MCF 10A (cell line): ENCODE data around the gene PLXDC1. TPM values are rescaled to one million over a fixed set of nuclear protein-coding genes. Genes with fewer than 3 reads are reported as not detected.
"Not testable (repeated sequence)": the region's sequence is repeated elsewhere in the genome, so short reads cannot be mapped to it uniquely, and the experiment has no call there.

Experiments
- BruUV-seq: library from RNA; stranded (reverse); fragments of 400-500 nt; replicated peaks from 2 replicates; lab custom pipeline; 2021; lab: Mats Ljungman, UMichigan
- CTCF ChIA-PET: fragments of 300-600 bp; sonication (Branson Sonifier 250); formaldehyde crosslinking; extraction: SDS; loops from one replicate; lab custom pipeline; 2021; ENCODE audit warnings: antibody characterized with exemption, inconsistent platforms; lab: Yijun Ruan, JAX
- POLR2A ChIA-PET: fragments of 300-600, 350-650 bp; sonication (Branson Sonifier 250); formaldehyde crosslinking; extraction: SDS; loops from one replicate; lab custom pipeline; 2020; ENCODE audit warnings: antibody characterized with exemption, inconsistent platforms; lab: Yijun Ruan, JAX
- DNase-seq: peaks from one replicate; pipeline ENCODE4 v3.0.0-alpha.2; 2018; ENCODE audit not compliant: unreplicated experiment
- H3K27ac Mint-ChIP-seq: one replicate; pipeline ENCODE4 v1.8.0; 2022; ENCODE audit warnings: mild to moderate bottlenecking, low read depth, mixed read lengths; ENCODE audit not compliant: unreplicated experiment
- H3K27me3 Mint-ChIP-seq: one replicate; pipeline ENCODE4 v1.8.0; 2022; ENCODE audit warnings: mixed read lengths; ENCODE audit not compliant: insufficient read depth, unreplicated experiment
- H3K36me3 Mint-ChIP-seq: one replicate; pipeline ENCODE4 v1.8.0; 2022; ENCODE audit warnings: mild to moderate bottlenecking, moderate library complexity, mixed read lengths; ENCODE audit not compliant: insufficient read depth, unreplicated experiment
- H3K4me1 Mint-ChIP-seq: one replicate; pipeline ENCODE4 v1.8.0; 2022; ENCODE audit warnings: mixed read lengths; ENCODE audit not compliant: insufficient read depth, unreplicated experiment
- H3K4me3 Mint-ChIP-seq: one replicate; pipeline ENCODE4 v1.8.0; 2022; ENCODE audit warnings: mild to moderate bottlenecking, moderate library complexity, mixed read lengths; ENCODE audit not compliant: unreplicated experiment
- H3K9me3 Mint-ChIP-seq: one replicate; pipeline ENCODE4 v1.8.0; 2022; ENCODE audit warnings: mixed read lengths; ENCODE audit not compliant: unreplicated experiment
- intact Hi-C: fragments of 100-400 bp; cut with micrococcal nuclease; formaldehyde crosslinking; loops from 2 replicates; pipeline ENCODE4 v1.14.1; 2022
- total RNA-seq: library from RNA; stranded (reverse); gene quantifications from 2 replicates; pipeline ENCODE4 v1.2.3, GENCODE V29; 2022
- TF ChIP-seq, protein P1 (sequence below): fragments of 200-600 bp; IDR thresholded peaks from one replicate; pipeline ENCODE4 v1.8.0; 2022; ENCODE audit warnings: antibody characterized with exemption, mild to moderate bottlenecking; ENCODE audit not compliant: unreplicated experiment

Gene PLXDC1
- total RNA-seq, 1 experiment from 2014 or later = 0.61 TPM

DNA sequence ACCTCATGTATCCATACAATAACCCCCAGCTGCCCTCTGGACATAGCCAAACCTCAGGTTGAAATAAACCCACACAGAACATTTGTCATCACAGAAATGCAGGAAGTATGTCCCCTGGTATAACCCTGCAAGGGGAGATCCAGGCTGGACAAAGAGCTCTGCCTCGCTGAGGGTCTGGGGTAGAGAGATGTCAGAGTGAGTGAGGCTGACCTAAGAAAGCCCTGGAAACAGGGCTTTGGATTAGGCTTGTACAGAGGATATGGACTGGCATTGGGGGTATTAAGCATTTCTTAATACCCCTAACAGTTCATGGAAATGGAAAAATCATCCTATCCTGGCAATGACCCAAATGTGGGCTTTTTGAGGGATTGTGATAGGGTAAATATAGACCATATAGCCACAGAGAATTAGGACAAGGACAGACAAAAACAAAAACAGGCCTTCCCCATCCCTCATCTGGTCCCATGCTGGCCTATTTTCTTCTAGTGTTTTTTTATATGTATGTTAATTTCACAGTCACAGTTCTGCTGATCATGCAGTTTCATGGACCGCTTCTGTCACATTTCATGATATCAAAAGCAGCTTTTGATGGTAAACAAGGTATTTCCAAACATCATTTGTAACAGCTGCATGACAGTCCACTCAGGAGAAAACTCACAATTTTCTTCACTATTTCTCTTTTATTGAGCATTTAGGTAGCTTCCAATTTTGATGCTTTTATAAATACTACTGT lies 26.1 kb downstream of the PLXDC1 start:
- intact Hi-C loops = no loop called here
- CTCF ChIA-PET = no interaction called here

DNA sequence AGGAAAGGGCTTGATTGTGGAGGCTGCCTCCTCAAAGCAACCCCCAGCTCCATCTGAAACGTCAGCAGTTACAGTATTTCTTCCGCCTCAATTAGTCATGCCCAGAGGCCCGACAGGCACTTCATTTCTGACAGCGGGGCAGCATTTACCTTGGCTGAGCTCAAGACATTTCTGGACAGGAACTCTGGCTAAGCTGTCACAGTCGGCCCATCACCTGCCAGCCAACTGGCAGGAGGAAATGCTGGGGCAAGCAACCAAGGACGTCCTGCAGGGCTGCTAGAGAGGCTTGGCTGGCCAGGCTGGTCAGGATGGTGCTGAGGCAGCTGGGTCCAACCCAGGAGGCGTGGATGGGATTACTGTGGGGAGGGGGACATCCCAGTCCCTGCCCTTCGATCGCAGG lies 27.8 kb downstream of the PLXDC1 start:
- ChIA-PET CTCF (interaction anchor here (1.1 to 1.4 kb wide), 2 partner anchors 30 kb away, joined by 3 to 4 read pairs; no protein-coding TSS in a partner anchor), POLR2A (no interaction called here)
- no peak overlapping the region for H3K27ac Mint-ChIP-seq
- H3K4me3 Mint-ChIP-seq = no peak overlapping the region
- peaks cover 5% of the 10 kb centered on the region for H3K27me3 Mint-ChIP-seq
- H3K9me3 Mint-ChIP-seq = no peaks in the 10 kb centered on the region
- no peaks in the 10 kb centered on the region for H3K36me3 Mint-ChIP-seq
- no TSS peak for BruUV-seq
- H3K4me1 Mint-ChIP-seq = no peaks in the 10 kb centered on the region
- intact Hi-C loops = no loop called here
- peak; percentile 9 for DNase-seq
- TF ChIP-seq, protein P1, sequence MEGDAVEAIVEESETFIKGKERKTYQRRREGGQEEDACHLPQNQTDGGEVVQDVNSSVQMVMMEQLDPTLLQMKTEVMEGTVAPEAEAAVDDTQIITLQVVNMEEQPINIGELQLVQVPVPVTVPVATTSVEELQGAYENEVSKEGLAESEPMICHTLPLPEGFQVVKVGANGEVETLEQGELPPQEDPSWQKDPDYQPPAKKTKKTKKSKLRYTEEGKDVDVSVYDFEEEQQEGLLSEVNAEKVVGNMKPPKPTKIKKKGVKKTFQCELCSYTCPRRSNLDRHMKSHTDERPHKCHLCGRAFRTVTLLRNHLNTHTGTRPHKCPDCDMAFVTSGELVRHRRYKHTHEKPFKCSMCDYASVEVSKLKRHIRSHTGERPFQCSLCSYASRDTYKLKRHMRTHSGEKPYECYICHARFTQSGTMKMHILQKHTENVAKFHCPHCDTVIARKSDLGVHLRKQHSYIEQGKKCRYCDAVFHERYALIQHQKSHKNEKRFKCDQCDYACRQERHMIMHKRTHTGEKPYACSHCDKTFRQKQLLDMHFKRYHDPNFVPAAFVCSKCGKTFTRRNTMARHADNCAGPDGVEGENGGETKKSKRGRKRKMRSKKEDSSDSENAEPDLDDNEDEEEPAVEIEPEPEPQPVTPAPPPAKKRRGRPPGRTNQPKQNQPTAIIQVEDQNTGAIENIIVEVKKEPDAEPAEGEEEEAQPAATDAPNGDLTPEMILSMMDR = no peak

More for the DNA sequence above, 26.1 kb downstream of the PLXDC1 start:
- Mint-ChIP-seq H3K27ac (no peak overlapping the region), H3K9me3 (no peaks in the 10 kb centered on the region), H3K4me1 (no peaks in the 10 kb centered on the region), H3K4me3 (no peak overlapping the region), H3K36me3 (no peaks in the 10 kb centered on the region), H3K27me3 (no peaks in the 10 kb centered on the region)
- TF ChIP-seq, protein P1 = no peak
- no TSS peak for BruUV-seq
- POLR2A ChIA-PET = interaction anchor here (0.6 kb wide), 1 partner anchor 197 kb away, joined by 3 read pairs; no protein-coding TSS in a partner anchor
- no peak for DNase-seq

DNA sequence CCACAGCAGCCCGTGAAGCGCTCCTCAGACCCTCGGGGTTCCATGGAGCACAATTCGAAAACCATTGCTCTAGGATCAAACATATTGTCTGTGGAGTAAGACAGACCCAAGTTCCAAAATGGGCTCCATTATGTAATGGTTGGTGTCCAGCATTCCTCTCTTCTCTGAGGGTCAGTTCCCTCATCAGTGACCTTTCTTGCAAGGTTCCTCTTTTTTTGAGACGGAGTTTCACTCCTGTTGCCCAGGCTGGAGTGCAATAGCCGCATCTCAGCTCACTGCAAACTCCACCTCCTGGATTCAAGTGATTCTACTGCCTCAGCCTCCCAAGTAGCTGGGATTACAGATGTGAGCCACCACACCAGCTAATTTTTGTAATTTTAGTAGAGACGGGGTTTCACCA lies 28.4 kb downstream of the PLXDC1 start:
- Mint-ChIP-seq H3K27me3 (peaks cover 11% of the 10 kb centered on the region), H3K27ac (no peak overlapping the region), H3K4me3 (no peak overlapping the region), H3K36me3 (no peaks in the 10 kb centered on the region), H3K4me1 (no peaks in the 10 kb centered on the region), H3K9me3 (no peaks in the 10 kb centered on the region)
- DNase-seq = no peak
- ChIA-PET POLR2A (interaction anchor here (0.6 kb wide), 1 partner anchor 40 kb away, joined by 3 read pairs; no protein-coding TSS in a partner anchor), CTCF (interaction anchor here (0.6 to 1.7 kb wide), 3 partner anchors 31 to 797 kb away, joined by 3 to 4 read pairs (median 4); no protein-coding TSS in a partner anchor)
- intact Hi-C loops = no loop called here
- no TSS peak for BruUV-seq
- TF ChIP-seq, protein P1 = no peak

DNA sequence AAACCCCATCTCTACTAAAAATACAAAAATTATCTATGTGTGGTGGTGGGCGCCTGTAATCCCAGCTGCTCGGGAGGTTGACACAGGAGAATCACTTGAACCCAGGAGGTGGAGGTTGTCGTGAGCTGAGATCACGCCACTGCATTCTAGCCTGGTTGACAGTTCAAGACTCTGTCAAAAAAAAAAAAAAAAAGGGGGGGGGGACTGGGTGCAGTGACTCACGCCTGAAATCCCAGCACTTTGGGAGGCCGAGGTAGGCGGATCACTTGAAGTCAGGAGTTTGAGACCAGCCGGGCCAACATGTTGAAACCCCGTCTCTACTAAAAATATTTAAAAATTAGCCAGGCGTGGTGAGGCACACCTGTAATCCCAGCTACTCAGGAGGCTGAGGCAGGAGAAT lies 29.5 kb downstream of the PLXDC1 start:
- H3K4me3 Mint-ChIP-seq, BruUV-seq, H3K27ac Mint-ChIP-seq, H3K9me3 Mint-ChIP-seq, intact Hi-C loops, H3K36me3 Mint-ChIP-seq, H3K4me1 Mint-ChIP-seq, DNase-seq: not testable (repeated sequence)
- CTCF ChIA-PET = interaction anchor here (0.6 to 1.7 kb wide), 3 partner anchors 32 to 139 kb away, joined by 3 to 4 read pairs (median 4); no protein-coding TSS in a partner anchor
- POLR2A ChIA-PET = interaction anchor here (0.5 to 0.7 kb wide), 2 partner anchors 171 to 507 kb away, joined by 3 read pairs; no protein-coding TSS in a partner anchor
- H3K27me3 Mint-ChIP-seq = peaks cover 17% of the 10 kb centered on the region
